ENCODE results near the gene LEKR1.

DNA sequence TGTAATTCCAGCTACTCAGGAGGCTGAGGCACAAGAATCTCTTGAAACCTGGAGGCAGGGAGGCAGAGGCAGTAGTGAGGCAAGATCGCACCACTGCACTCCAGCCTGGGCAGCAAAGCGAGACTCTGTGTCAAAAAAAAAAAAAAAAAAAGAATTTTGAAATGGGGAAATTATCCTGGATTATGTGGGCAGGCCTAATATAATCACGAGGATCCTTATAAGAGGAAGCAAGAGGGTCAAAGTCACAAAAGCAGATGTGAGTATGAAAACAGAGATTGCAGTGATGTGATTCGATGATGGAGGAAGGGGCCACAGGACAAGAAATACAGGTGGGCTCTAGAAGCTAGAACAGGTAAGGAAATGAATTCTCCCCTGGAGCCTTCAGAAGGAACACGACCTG is 159.6 kb downstream of the LEKR1 start:
- TF ChIP-seq, protein P1, sequence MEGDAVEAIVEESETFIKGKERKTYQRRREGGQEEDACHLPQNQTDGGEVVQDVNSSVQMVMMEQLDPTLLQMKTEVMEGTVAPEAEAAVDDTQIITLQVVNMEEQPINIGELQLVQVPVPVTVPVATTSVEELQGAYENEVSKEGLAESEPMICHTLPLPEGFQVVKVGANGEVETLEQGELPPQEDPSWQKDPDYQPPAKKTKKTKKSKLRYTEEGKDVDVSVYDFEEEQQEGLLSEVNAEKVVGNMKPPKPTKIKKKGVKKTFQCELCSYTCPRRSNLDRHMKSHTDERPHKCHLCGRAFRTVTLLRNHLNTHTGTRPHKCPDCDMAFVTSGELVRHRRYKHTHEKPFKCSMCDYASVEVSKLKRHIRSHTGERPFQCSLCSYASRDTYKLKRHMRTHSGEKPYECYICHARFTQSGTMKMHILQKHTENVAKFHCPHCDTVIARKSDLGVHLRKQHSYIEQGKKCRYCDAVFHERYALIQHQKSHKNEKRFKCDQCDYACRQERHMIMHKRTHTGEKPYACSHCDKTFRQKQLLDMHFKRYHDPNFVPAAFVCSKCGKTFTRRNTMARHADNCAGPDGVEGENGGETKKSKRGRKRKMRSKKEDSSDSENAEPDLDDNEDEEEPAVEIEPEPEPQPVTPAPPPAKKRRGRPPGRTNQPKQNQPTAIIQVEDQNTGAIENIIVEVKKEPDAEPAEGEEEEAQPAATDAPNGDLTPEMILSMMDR (IDR thresholded peaks at IDR 0.05; ENCODE audit: borderline replicate concordance, extremely low read depth, low read length, poor library complexity, severe bottlenecking) = no peak
- no peak for TF ChIP-seq EZH2 (IDR thresholded peaks at IDR 0.05; ENCODE audit: borderline replicate concordance, low read depth, low read length, severe bottlenecking)

Data from DND-41 (cell line).